HEK293T (cell line): ENCODE results near the gene EGFR.

Source experiments
- CTCF ChIA-PET: fragments of 350-600 bp; formaldehyde crosslinking; extraction: SDS; loops from one replicate; lab custom pipeline; 2021; ENCODE audit warnings: antibody characterized with exemption, inconsistent platforms; lab: Yijun Ruan, JAX
- POLR2A ChIA-PET: fragments of 350-600 bp; formaldehyde crosslinking; extraction: SDS; loops from one replicate; lab custom pipeline; 2020; ENCODE audit warnings: antibody characterized with exemption, inconsistent platforms; lab: Yijun Ruan, JAX
- DNase-seq: peaks from one replicate; pipeline ENCODE4 v3.0.0; 2012; ENCODE audit warnings: mixed read lengths; ENCODE audit errors: extremely low spot score
- ARNT ChIP-seq: fragments of 450-650 bp; IDR thresholded peaks from 2 replicates; pipeline ENCODE4 v1.6.1; 2017; ENCODE audit warnings: mild to moderate bottlenecking
- BHLHE40 ChIP-seq: fragments of 450-650 bp; IDR thresholded peaks from 2 replicates; pipeline ENCODE4 v1.6.1; 2016; ENCODE audit warnings: mild to moderate bottlenecking, moderate library complexity, borderline replicate concordance
- CTBP1 ChIP-seq: fragments of 450-650 bp; IDR thresholded peaks from 2 replicates; pipeline ENCODE4 v1.6.1; 2016; ENCODE audit warnings: borderline replicate concordance
- ELF4 ChIP-seq: fragments of 450-650 bp; IDR thresholded peaks from 2 replicates; pipeline ENCODE4 v1.6.1; 2017; ENCODE audit warnings: antibody characterized with exemption
- FOXA1 ChIP-seq: fragments of 450-650 bp; IDR thresholded peaks from 2 replicates; pipeline ENCODE4 v1.6.1; 2016; ENCODE audit warnings: mild to moderate bottlenecking
- FOXK2 ChIP-seq: fragments of 450-650 bp; IDR thresholded peaks from 2 replicates; pipeline ENCODE4 v1.6.1; 2016; ENCODE audit warnings: mild to moderate bottlenecking
- FOXM1 ChIP-seq: fragments of 450-650 bp; IDR thresholded peaks from 2 replicates; pipeline ENCODE4 v1.6.1; 2017; ENCODE audit warnings: mild to moderate bottlenecking, borderline replicate concordance
- HDGF ChIP-seq: fragments of 450-650 bp; IDR thresholded peaks from 2 replicates; pipeline ENCODE4 v1.6.1; 2017; ENCODE audit warnings: antibody characterized with exemption, borderline replicate concordance
- L3MBTL2 ChIP-seq: fragments of 450-650 bp; conservative IDR thresholded peaks from 2 replicates; pipeline ENCODE4 v1.6.1; 2016; ENCODE audit warnings: mild to moderate bottlenecking
- LEF1 ChIP-seq: fragments of 450-650 bp; IDR thresholded peaks from 2 replicates; pipeline ENCODE4 v1.6.1; 2017; ENCODE audit warnings: mild to moderate bottlenecking, borderline replicate concordance
- NFRKB ChIP-seq: fragments of 450-650 bp; IDR thresholded peaks from 2 replicates; pipeline ENCODE4 v1.6.1; 2016; ENCODE audit warnings: mild to moderate bottlenecking, moderate library complexity
- SP1 ChIP-seq: fragments of 450-650 bp; IDR thresholded peaks from 2 replicates; pipeline ENCODE4 v1.6.1; 2017
- SUZ12 ChIP-seq: fragments of 450-650 bp; IDR thresholded peaks from 2 replicates; pipeline ENCODE4 v1.6.1; 2016; ENCODE audit warnings: mild to moderate bottlenecking
- TARDBP ChIP-seq: fragments of 450-650 bp; IDR thresholded peaks from 2 replicates; pipeline ENCODE4 v1.6.1; 2016
- ZNF384 ChIP-seq: fragments of 450-650 bp; IDR thresholded peaks from 2 replicates; pipeline ENCODE4 v1.6.1; 2016
- TF ChIP-seq, protein P1 (sequence below): fragments of 450-650 bp; IDR thresholded peaks from 2 replicates; pipeline ENCODE4 v1.6.1; 2016

EGFR gene

DNA sequence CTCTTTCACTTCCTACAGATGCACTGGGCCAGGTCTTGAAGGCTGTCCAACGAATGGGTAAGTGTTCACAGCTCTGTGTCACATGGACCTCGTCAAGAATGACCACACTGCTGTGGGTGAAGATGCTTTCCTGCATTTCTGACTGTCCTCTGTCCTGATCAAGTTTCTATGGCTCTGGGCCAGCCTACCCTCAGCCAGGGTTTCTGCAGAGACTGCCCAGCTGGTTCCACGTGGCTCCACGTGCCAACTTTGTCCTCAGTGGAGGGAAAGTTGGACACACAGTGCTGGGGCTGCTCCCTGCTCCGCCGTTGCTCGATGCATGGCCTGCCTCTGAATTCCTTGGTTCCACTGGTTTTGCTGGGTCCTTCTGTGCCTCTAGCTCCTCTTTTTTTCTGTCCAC is 152.3 kb downstream of the EGFR start:
- ChIA-PET CTCF (no interaction called here), POLR2A (no interaction called here)
- no peak for DNase-seq
- TF ChIP-seq BHLHE40, result no peak
- no peak for TF ChIP-seq LEF1
- no peak for TF ChIP-seq NFRKB

DNA sequence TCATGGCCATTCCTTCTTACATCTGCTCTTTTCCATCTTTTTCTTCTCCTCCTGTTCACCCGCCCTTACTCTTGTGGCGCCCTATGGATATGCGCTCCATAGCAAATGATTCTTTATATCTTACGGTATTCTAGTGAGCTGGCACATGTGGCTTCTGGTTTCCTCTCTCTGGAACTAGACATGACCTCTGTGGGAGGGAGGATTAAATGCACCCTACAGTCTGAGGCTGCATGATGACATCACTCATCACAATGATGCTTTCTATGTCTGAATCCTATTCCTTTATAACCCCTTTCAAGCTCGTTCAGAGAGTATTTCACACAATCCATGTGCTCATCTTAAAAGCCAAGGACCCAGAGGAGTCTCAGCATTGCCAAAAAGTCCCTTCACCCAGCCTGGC is 153.3 kb downstream of the EGFR start:
- ChIA-PET POLR2A (no interaction called here), CTCF (no interaction called here)
- DNase-seq, result no peak
- TF ChIP-seq SUZ12, result no peak
- no peak for TF ChIP-seq TARDBP
- no peak for TF ChIP-seq SP1
- TF ChIP-seq HDGF, result no peak

- no peak for DNase-seq
- ChIA-PET POLR2A (no interaction called here), CTCF (no interaction called here)
- TF ChIP-seq FOXK2 (no peak), SUZ12 (no peak), HDGF (no peak), FOXA1 (no peak), ARNT (no peak), LEF1 (no peak), BHLHE40 (no peak), L3MBTL2 (no peak), ELF4 (no peak), SP1 (no peak), ZNF384 (no peak)
- TF ChIP-seq, protein P1, sequence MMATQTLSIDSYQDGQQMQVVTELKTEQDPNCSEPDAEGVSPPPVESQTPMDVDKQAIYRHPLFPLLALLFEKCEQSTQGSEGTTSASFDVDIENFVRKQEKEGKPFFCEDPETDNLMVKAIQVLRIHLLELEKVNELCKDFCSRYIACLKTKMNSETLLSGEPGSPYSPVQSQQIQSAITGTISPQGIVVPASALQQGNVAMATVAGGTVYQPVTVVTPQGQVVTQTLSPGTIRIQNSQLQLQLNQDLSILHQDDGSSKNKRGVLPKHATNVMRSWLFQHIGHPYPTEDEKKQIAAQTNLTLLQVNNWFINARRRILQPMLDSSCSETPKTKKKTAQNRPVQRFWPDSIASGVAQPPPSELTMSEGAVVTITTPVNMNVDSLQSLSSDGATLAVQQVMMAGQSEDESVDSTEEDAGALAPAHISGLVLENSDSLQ, result no peak
Measured at GRCh38 chr7:55172881-55173609, 154.2 kb downstream of the EGFR start.

- ChIA-PET CTCF (no interaction called here), POLR2A (no interaction called here)
- no peak for DNase-seq
- no peak for TF ChIP-seq BHLHE40
Measured at GRCh38 chr7:55173671-55174070, 154.9 kb downstream of the EGFR start.

- ChIA-PET CTCF (no interaction called here), POLR2A (no interaction called here)
Measured at GRCh38 chr7:55174456-55174855, 155.6 kb downstream of the EGFR start.

DNA sequence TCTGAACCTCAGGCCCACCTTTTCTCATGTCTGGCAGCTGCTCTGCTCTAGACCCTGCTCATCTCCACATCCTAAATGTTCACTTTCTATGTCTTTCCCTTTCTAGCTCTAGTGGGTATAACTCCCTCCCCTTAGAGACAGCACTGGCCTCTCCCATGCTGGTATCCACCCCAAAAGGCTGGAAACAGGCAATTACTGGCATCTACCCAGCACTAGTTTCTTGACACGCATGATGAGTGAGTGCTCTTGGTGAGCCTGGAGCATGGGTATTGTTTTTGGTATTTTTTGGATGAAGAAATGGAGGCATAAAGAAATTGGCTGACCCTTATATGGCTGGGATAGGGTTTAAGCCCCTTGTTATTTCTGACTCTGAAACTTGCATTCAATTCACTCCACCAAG is 156.0 kb downstream of the EGFR start:
- ChIA-PET CTCF (no interaction called here), POLR2A (no interaction called here)
- no peak for DNase-seq
- TF ChIP-seq, protein P1, result no peak
- no peak for TF ChIP-seq CTBP1
- no peak for TF ChIP-seq SUZ12
- TF ChIP-seq ELF4, result no peak
- TF ChIP-seq FOXA1, result no peak
- TF ChIP-seq FOXM1, result no peak
- no peak for TF ChIP-seq BHLHE40

More at GRCh38 chr7:55174456-55174855, 155.6 kb downstream of the EGFR start:
- no peak for DNase-seq
- no peak for TF ChIP-seq L3MBTL2
- no peak for TF ChIP-seq FOXM1
- no peak for TF ChIP-seq LEF1
- no peak for TF ChIP-seq CTBP1
- no peak for TF ChIP-seq ZNF384
- no peak for TF ChIP-seq SUZ12
- no peak for TF ChIP-seq BHLHE40
- TF ChIP-seq ELF4, result no peak

GRCh38 chr7:55177068-55177530 is 158.3 kb downstream of the EGFR start:
- CTCF ChIA-PET, result interaction anchor here (0.6 kb wide), 2 partner anchors 77 to 81 kb away, joined by 3 read pairs; no protein-coding TSS in a partner anchor
- DNase-seq, result no peak
- TF ChIP-seq FOXK2 (no peak), LEF1 (no peak), HDGF (no peak), ZNF384 (no peak), FOXA1 (no peak), L3MBTL2 (no peak), TARDBP (no peak), BHLHE40 (no peak), ARNT (no peak), ELF4 (no peak), CTBP1 (no peak), FOXM1 (no peak), SUZ12 (no peak)
- TF ChIP-seq, protein P1, result no peak
- POLR2A ChIA-PET, result no interaction called here
